Measurements from ENCODE around the gene NISCH. TPM values are rescaled to one million over a fixed set of nuclear protein-coding genes. Genes with fewer than 3 reads are reported as not detected.

NISCH gene
- total RNA-seq, 1 experiment from 2014 or later = 85.0 TPM

GRCh38 chr3:52468336-52468735 is 12.9 kb downstream of the NISCH start:
- no peaks in the 10 kb centered on the region for H3K27me3 Mint-ChIP-seq (ENCODE audit: low read depth)
- no peak for ATAC-seq
- no peak overlapping the region for H3K4me3 Mint-ChIP-seq
- peaks cover 28% of the 10 kb centered on the region for H3K36me3 Mint-ChIP-seq
- ChIA-PET CTCF (interaction anchor here (0.6 kb wide), 2 partner anchors 207 to 386 kb away, joined by 3 to 5 read pairs; no protein-coding TSS in a partner anchor), POLR2A (no interaction called here)
- TF ChIP-seq USF2 (CRISPR knock-in tag; IDR thresholded peaks at IDR 0.05) = no peak
- H3K27ac Mint-ChIP-seq = 0 out of 2 replicates have a peak overlapping the region, but pooled peaks have one; percentile 19
- no peaks in the 10 kb centered on the region for H3K9me3 Mint-ChIP-seq
- no peak for DNase-seq (ENCODE audit: low spot score)
- no peaks in the 10 kb centered on the region for H3K4me1 Mint-ChIP-seq

DNA sequence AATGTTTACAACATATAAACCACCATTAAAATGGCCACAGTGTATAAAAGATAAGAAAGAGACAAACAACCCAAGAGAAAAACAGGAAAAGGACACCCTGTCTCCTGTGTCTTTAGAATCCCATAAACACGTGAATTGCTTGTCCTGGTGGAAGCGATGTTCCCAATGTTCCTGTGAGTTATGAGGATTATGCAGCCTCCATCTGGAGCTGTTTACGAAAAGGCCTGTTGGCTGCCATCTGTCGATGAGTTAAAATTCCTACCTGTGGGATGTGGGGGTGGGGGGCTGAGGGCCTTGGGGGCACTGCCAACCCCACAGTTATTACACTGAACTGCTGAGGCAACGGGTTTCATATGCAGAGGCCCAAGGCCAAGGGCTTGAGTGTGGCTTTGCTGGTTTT is 13.6 kb downstream of the NISCH start:
- TF ChIP-seq RORB (CRISPR knock-in tag; IDR thresholded peaks at IDR 0.05) (no peak), CREM (CRISPR knock-in tag; IDR thresholded peaks at IDR 0.05) (no peak)
- DNase-seq (ENCODE audit: low spot score) (no peak), ATAC-seq (no peak)
- POLR2A ChIA-PET = no interaction called here
- Mint-ChIP-seq H3K27ac (no peak overlapping the region; the same call in 1 of the 2 replicates), H3K27me3 (ENCODE audit: low read depth) (no peaks in the 10 kb centered on the region), H3K36me3 (peaks cover 33% of the 10 kb centered on the region), H3K9me3 (no peaks in the 10 kb centered on the region), H3K4me3 (no peak overlapping the region), H3K4me1 (no peaks in the 10 kb centered on the region)
- CTCF ChIA-PET = interaction anchor here (0.6 kb wide), 1 partner anchor 387 kb away, joined by 5 read pairs; no protein-coding TSS in a partner anchor

- H3K9me3 Mint-ChIP-seq = no peaks in the 10 kb centered on the region
- DNase-seq (ENCODE audit: low spot score) = no peak
- H3K36me3 Mint-ChIP-seq = peaks cover 41% of the 10 kb centered on the region
- H3K4me1 Mint-ChIP-seq = no peaks in the 10 kb centered on the region
- no peak for TF ChIP-seq ZNF532 (CRISPR knock-in tag; IDR thresholded peaks at IDR 0.05; ENCODE audit: borderline replicate concordance)
- TF ChIP-seq, protein P1, sequence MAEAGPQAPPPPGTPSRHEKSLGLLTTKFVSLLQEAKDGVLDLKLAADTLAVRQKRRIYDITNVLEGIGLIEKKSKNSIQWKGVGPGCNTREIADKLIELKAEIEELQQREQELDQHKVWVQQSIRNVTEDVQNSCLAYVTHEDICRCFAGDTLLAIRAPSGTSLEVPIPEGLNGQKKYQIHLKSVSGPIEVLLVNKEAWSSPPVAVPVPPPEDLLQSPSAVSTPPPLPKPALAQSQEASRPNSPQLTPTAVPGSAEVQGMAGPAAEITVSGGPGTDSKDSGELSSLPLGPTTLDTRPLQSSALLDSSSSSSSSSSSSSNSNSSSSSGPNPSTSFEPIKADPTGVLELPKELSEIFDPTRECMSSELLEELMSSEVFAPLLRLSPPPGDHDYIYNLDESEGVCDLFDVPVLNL (CRISPR knock-in tag; IDR thresholded peaks at IDR 0.05; ENCODE audit: borderline replicate concordance, low read depth) = no peak
- TF ChIP-seq, protein P2, sequence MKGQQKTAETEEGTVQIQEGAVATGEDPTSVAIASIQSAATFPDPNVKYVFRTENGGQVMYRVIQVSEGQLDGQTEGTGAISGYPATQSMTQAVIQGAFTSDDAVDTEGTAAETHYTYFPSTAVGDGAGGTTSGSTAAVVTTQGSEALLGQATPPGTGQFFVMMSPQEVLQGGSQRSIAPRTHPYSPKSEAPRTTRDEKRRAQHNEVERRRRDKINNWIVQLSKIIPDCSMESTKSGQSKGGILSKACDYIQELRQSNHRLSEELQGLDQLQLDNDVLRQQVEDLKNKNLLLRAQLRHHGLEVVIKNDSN (CRISPR knock-in tag; IDR thresholded peaks at IDR 0.05) = no peak
- no peak for TF ChIP-seq PRRX2 (CRISPR knock-in tag; IDR thresholded peaks at IDR 0.05)
- TF ChIP-seq, protein P3, sequence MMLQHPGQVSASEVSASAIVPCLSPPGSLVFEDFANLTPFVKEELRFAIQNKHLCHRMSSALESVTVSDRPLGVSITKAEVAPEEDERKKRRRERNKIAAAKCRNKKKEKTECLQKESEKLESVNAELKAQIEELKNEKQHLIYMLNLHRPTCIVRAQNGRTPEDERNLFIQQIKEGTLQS (CRISPR knock-in tag; conservative IDR thresholded peaks at IDR 0.05) = no peak
- TF ChIP-seq, protein P4, sequence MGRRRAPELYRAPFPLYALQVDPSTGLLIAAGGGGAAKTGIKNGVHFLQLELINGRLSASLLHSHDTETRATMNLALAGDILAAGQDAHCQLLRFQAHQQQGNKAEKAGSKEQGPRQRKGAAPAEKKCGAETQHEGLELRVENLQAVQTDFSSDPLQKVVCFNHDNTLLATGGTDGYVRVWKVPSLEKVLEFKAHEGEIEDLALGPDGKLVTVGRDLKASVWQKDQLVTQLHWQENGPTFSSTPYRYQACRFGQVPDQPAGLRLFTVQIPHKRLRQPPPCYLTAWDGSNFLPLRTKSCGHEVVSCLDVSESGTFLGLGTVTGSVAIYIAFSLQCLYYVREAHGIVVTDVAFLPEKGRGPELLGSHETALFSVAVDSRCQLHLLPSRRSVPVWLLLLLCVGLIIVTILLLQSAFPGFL (CRISPR knock-in tag; IDR thresholded peaks at IDR 0.05; ENCODE audit: borderline replicate concordance) = no peak
- no peak for TF ChIP-seq NR3C1 (CRISPR knock-in tag; conservative IDR thresholded peaks at IDR 0.05; ENCODE audit: low read depth)
- TF ChIP-seq CBFB (CRISPR knock-in tag; IDR thresholded peaks at IDR 0.05; ENCODE audit: low read depth) = no peak
- TF ChIP-seq CREB1 (CRISPR knock-in tag; IDR thresholded peaks at IDR 0.05) = no peak
- no peak for TF ChIP-seq NFE2L1 (CRISPR knock-in tag; IDR thresholded peaks at IDR 0.05)
- TF ChIP-seq, protein P5, sequence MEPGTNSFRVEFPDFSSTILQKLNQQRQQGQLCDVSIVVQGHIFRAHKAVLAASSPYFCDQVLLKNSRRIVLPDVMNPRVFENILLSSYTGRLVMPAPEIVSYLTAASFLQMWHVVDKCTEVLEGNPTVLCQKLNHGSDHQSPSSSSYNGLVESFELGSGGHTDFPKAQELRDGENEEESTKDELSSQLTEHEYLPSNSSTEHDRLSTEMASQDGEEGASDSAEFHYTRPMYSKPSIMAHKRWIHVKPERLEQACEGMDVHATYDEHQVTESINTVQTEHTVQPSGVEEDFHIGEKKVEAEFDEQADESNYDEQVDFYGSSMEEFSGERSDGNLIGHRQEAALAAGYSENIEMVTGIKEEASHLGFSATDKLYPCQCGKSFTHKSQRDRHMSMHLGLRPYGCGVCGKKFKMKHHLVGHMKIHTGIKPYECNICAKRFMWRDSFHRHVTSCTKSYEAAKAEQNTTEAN (CRISPR knock-in tag; IDR thresholded peaks at IDR 0.05) = no peak
- TF ChIP-seq EMX1 (CRISPR knock-in tag; IDR thresholded peaks at IDR 0.05) = no peak
- no peak for TF ChIP-seq STAT6 (CRISPR knock-in tag; conservative IDR thresholded peaks at IDR 0.05; ENCODE audit: low read depth)
- no peak overlapping the region for H3K4me3 Mint-ChIP-seq
- no peaks in the 10 kb centered on the region for H3K27me3 Mint-ChIP-seq (ENCODE audit: low read depth)
- no peak for ATAC-seq
- no peak overlapping the region for H3K27ac Mint-ChIP-seq
- ChIA-PET CTCF (interaction anchor here (0.9 to 2.3 kb wide), 6 partner anchors 9 to 86 kb away, joined by 3 to 12 read pairs (median 4); partner anchors contain the start of gene STAB1), POLR2A (no interaction called here)
Measured at GRCh38 chr3:52470920-52471319, 15.5 kb downstream of the NISCH start.
